ENCODE results near the gene DENND1A.

- TF ChIP-seq POLR2A (IDR thresholded peaks at IDR 0.05), result no peak
- no peak for TF ChIP-seq CTCF (IDR thresholded peaks at IDR 0.05)
These were observed 77.5 kb downstream of the DENND1A start for GRCh38 chr9:123852403-123852802.
